Amygdala (tissue), 56 donors: ENCODE measurements around the gene DNM3.

Experiments
- DNase-seq, 56 donors: peaks; one replicate each; lab custom pipeline; 2025; lab: John Stamatoyannopoulos, UW

Gene DNM3

DNA sequence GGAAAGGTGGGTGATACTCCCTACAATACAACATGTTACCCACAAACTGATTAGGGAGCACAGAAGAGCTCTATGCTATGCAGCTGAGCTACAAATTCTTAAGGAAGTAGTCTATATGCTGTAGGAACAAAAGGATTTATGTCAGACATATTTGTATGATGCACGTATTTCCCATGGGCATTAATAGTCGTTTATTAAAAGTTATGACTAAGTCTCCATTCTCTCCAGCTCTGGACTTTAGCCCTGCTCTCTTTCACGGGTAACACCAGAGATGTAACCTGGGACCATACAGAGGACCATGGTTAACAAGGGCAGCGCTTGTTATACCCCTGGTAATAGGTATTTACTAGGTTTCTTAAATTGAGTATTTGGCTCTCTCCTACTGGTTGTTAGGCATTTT, 411.0 kb downstream of the DNM3 start:
- DNase-seq: no peak

DNA sequence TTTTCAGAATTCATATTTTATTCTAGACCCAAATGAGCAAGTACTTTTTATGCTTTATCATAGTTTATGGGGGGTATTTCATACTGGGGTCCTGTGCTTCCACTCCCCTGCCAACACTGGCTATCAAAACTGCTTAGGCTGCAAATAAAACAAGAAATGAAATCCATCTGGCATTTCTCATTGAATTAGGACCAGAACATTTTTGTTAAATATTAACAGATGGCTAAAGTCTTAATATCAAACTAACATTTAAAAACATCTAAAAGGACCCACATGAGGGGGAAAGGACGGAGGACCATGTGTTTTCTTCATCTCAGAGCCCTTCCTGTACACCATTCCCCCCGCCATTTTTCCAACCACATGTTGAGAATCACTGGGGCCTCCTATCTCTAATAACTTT, 411.7 kb downstream of the DNM3 start:
- DNase-seq: no peak

DNA sequence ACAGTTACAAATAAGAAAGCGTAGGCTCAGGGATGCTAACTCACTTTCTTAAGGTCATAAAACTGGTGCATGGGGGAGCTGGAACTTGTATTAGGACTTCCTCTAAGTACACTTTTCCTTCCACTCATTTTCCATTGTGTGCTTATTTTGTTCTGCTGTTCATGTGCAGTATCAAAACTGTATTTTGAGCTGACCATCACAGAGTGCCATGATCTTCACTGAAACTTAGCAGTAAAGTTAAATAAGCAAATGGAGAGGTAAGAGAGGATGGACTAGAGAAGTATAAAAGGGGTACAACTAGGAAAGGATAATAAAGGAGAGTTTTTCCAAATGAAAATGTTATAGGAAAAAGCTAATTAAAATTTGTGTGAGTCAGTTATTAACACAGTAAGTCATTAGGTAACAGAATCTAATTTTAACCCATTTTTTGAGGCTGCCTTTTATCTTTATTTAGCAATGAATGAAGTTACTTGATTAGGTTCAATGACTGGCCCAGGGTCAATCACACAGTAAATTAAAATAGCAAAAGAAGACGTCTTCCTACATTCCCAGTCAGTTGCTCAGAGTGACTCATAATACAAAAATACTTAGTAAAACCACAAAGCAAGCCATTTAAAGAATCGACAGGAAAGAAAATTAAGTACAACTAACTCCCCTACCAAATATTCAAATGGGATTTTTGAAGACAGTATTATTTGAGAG, 413.4 kb downstream of the DNM3 start:
- no peak for DNase-seq

DNA sequence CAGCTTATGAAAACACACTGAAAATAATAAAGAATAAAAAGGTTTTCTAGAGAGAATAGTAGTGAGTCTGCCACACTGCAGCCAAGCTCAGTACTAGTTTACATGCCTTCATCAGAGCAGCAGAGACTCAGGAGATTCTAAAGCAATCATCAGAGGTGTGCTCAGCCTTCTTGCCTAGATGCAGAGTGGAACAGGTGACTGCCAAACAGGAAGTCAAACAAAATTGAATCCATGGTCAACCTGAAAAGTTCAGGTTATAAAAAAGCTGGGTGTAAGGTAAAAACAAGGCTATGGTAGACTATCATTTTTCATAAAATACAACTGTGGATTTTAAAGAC, 413.9 kb downstream of the DNM3 start:
- no peak for DNase-seq

DNA sequence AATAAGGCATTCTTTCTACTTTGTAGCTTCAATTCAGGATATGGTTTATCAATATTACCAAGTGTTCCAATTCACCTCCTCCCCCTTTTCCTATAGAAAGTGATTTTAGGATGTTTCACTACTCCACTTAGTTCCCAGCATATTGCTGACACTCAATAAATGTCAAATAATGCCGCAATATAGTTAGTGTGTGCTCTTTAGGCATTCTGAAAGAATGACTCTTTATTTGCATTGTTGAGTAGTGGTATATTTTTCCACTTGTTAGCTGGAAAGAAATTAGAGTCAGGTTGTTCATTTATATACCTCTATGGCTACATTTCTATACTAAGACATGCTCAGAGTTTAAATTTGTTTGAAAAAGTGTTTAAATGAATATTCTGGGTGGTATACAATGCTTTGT, 424.6 kb downstream of the DNM3 start:
- no peak for DNase-seq

GRCh38 chr1:172266528-172267174, 425.4 kb downstream of the DNM3 start:
- DNase-seq: no peak

GRCh38 chr1:172268237-172268636, 426.9 kb downstream of the DNM3 start:
- DNase-seq: no peak

DNA sequence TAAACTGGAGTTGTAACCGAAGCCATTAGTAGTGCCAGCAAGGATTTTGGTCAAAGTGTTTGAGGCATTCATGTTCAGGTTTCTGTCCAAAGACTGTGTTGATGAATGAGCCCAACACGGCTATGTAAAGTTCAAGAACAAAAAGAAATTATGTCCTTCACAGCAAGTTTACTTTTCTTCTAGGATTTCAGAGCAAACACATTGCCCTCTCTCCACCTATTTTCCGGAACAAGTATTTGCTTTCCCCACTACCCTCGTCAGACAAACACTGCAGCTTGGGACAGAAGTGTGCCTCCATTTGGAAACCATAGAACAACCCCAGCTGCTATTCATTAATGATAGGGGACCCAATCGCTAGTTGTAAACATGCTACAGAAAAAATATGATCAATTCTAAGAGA, 427.8 kb downstream of the DNM3 start:
- DNase-seq: no peak

GRCh38 chr1:172269644-172270043, 428.3 kb downstream of the DNM3 start:
- no peak for DNase-seq

DNA sequence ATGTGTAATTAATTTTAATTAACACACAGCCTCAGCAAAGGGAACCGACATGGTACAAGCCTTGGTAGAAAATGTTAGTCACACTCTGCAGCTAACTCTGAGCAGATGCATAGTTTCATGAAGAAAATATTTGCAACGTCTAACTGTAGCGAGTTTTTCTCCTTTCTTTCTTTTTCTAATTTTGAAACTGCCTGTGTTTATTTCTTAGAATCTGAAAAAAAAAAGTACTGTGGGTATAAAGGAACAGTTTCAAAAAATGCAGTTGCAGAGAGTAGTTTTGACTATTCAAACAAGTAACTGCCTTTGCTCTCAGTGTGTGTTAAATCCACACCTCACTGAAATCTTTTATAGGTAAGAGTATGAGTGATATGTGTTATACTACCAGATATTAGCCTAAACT, 429.3 kb downstream of the DNM3 start:
- DNase-seq: no peak

DNA sequence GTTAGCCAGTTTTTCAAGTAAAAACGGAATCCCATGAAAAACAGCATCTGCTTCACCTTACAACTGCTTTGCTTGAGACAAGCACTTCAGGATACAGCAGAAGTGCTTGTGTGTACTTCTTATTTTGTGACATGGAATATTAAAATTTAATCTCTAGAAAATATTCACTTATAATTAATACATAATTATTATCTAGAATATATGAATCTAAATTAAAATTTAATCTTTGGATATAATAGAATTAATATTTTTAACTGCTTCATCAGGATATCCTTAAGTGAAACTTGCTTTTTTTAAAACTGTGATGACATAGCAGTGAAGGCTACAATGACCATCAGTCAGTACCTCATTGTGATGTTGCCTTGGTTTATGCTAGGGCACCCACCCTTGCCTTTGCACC, 430.8 kb downstream of the DNM3 start:
- DNase-seq: no peak

DNA sequence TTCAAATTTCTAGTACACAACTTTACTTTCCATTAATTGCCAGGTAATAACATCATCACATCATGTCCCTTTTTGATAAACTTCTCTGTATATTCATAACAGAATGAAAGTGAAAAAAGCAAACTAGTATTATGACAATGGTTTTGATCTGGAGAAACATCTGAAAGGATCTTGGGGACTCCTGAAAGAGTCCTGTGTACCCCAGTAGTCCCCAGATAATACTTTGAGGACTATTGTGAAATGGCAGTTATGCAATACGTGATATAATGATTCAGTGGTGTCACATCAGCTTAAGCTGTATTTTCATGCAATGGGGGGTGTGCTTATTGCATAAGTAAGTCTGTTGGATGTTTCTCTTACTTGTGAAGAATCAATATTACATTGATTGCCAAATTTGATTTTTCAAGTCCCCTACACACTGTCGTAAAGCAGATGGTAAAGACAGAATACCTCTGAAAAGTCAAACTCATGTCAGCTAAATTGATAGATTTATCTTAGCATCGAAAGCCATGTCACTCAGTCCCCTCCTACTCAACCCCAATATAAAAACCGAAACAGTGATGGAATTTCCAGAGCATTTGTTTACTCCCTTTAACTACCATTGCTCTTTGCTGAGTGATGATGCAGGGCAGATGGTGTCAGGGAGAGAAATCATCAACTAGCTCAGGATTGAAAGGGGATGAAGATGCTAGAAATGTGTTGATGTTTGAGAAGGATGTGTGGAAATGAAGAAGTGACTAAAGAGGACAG, 432.5 kb downstream of the DNM3 start:
- DNase-seq: no peak

- DNase-seq: no peak
Observed at GRCh38 chr1:172275478-172275877, 434.2 kb downstream of the DNM3 start.

- DNase-seq: no peak
Observed at GRCh38 chr1:172276120-172276818, 435.0 kb downstream of the DNM3 start.

- no peak for DNase-seq
Observed at GRCh38 chr1:172277275-172277674, 436.0 kb downstream of the DNM3 start.

DNA sequence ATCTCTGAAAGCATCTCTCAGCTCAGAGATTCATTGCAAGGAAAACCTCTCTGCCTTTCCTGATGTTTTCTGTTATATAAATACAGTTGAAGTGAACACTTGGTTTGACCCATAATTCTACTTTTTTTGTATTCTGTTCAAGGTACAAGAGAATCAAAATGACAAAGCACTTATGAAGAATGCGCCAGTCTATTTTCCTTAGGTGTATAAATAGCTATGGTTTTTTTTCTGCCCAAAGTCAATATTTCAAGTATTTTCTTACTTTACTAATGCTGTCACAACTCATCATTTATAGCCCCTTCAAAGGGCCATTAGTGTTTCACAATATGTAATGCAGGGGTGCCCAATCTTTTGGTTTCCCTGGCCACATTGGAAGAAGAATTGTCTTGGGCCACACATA, 436.7 kb downstream of the DNM3 start:
- DNase-seq: no peak

GRCh38 chr1:172278478-172278877, 437.2 kb downstream of the DNM3 start:
- no peak for DNase-seq

GRCh38 chr1:172279939-172280636, 438.8 kb downstream of the DNM3 start:
- DNase-seq: no peak

GRCh38 chr1:172283766-172284165, 442.5 kb downstream of the DNM3 start:
- DNase-seq: no peak

DNA sequence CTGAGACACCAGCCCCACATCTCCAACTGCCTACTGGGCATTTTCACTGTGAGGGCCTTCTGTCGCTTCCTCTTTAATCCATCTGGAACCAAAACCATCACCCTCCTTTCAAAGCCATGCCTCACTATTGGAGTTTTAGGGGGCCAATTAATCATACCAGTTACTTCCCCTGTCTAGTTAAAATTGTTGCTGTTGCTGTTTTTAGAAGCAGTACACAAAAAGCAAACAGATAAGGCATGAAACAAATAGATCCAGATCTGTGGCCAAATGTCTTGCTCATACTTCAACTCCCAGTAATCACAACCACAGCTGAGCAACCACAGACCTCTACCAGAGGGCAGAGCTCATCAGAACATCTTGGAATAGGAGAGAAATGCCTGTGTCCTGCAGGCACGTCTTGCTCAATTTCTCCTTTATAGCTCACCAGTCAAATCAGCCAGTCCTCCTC, 445.4 kb downstream of the DNM3 start:
- DNase-seq: no peak

DNA sequence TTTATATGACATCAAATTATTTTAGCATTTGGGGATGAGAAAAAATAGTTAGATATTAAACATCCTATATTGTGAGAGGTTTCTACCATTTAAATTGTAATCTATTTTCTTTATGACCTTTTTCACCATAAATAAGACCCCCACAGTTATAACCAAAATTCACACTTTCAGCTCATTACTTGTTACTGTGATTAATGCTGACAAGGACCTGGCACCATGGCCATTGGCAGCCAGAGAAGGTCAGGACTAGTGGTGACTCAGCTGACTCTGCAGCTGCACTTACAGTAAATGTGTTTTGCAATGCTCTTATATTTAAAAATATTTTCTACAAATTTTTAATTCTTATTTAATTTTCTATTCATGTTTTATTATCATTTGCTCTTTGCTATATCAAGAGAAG, 445.9 kb downstream of the DNM3 start:
- DNase-seq: peak in 9 of 56 donors; percentile 1 to 32 (median 16)
